ENCODE measurements around the gene ZG16B.

The ZG16B gene

GRCh38 chr16:2854700-2855309 is 24.7 kb downstream of the ZG16B start:
- DNase-seq (ENCODE audit: low read depth): peak; percentile 28
- no peak overlapping the region for H3K4me3 ChIP-seq (ENCODE audit: low read depth, low read length)
- TF ChIP-seq MYC (IDR thresholded peaks at IDR 0.05; ENCODE audit: low read depth, low read length) (no peak), POLR2A (IDR thresholded peaks at IDR 0.05; ENCODE audit: extremely low read depth, insufficient read length) (no peak), MAX (IDR thresholded peaks at IDR 0.05; ENCODE audit: low read depth, low read length) (no peak)
- TF ChIP-seq, protein P1, sequence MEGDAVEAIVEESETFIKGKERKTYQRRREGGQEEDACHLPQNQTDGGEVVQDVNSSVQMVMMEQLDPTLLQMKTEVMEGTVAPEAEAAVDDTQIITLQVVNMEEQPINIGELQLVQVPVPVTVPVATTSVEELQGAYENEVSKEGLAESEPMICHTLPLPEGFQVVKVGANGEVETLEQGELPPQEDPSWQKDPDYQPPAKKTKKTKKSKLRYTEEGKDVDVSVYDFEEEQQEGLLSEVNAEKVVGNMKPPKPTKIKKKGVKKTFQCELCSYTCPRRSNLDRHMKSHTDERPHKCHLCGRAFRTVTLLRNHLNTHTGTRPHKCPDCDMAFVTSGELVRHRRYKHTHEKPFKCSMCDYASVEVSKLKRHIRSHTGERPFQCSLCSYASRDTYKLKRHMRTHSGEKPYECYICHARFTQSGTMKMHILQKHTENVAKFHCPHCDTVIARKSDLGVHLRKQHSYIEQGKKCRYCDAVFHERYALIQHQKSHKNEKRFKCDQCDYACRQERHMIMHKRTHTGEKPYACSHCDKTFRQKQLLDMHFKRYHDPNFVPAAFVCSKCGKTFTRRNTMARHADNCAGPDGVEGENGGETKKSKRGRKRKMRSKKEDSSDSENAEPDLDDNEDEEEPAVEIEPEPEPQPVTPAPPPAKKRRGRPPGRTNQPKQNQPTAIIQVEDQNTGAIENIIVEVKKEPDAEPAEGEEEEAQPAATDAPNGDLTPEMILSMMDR (IDR thresholded peaks at IDR 0.05; ENCODE audit: low read depth, low read length): peak; percentile 68

DNA sequence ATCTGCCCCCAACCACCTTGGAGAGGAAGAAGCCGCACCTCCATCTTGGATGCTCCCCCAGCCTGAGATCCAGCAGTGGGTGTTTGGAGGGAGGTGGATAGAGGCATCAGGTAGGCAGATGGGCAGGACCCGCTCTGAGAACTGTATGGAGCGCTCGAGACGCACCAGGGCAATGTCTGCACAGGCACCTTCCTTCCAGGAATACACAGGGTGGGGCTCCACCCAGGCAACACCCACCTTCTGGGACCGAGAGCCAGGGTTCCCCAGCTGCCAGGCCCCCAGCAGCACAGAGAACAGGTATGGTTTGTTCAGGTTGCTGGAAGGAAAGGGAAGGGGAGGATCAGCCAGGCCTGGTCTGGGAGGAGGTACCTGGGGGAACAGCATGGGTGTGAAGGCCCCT is 25.4 kb downstream of the ZG16B start:
- no peak for DNase-seq (ENCODE audit: low read depth)
- TF ChIP-seq MAX (IDR thresholded peaks at IDR 0.05; ENCODE audit: low read depth, low read length) (no peak), MYC (IDR thresholded peaks at IDR 0.05; ENCODE audit: low read depth, low read length) (no peak)

DNA sequence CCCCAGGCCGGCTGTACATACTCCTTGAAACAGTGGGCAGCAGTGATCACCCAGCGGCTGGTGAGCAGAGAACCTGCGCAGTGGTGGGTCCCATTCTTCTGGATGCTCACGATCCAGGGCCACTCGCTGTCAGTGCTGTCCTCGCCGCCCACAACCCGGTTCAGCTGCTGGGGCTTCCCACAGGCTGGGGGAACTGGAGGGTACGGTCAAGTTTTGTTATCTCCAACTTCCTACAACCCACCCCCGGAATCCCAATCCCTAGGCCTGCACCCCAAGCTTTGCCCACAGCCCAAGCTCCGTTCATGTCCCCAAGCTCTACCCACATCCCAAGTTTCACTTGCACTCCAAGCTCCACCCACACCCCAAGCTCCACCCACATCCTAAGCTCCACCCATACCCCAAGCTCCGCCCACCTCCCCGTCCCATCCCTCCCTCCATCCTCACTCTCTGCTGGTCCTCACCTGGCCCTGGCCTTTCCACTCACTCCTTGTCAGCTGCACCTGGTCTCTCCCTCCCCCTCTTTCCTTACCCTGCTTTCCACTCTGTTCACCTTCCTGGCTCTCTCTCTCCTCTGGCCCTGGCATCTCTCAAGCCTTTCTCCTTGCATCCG is 26.1 kb downstream of the ZG16B start:
- TF ChIP-seq MAX (IDR thresholded peaks at IDR 0.05; ENCODE audit: low read depth, low read length) (no peak), POLR2A (IDR thresholded peaks at IDR 0.05; ENCODE audit: extremely low read depth, insufficient read length) (no peak)
- no peak for DNase-seq (ENCODE audit: low read depth)
- H3K4me3 ChIP-seq (ENCODE audit: low read depth, low read length): no peak overlapping the region

More for the DNA sequence above, 25.4 kb downstream of the ZG16B start:
- no peak overlapping the region for H3K4me3 ChIP-seq (ENCODE audit: low read depth, low read length)

GRCh38 chr16:2856686-2857450 is 26.8 kb downstream of the ZG16B start:
- H3K4me3 ChIP-seq (ENCODE audit: low read depth, low read length): no peak overlapping the region
- no peak for TF ChIP-seq POLR2A (IDR thresholded peaks at IDR 0.05; ENCODE audit: extremely low read depth, insufficient read length)
- TF ChIP-seq MYC (IDR thresholded peaks at IDR 0.05; ENCODE audit: low read depth, low read length): no peak
- no peak for TF ChIP-seq MAX (IDR thresholded peaks at IDR 0.05; ENCODE audit: low read depth, low read length)
- TF ChIP-seq, protein P1 (IDR thresholded peaks at IDR 0.05; ENCODE audit: low read depth, low read length): no peak
- DNase-seq (ENCODE audit: low read depth): no peak

DNA sequence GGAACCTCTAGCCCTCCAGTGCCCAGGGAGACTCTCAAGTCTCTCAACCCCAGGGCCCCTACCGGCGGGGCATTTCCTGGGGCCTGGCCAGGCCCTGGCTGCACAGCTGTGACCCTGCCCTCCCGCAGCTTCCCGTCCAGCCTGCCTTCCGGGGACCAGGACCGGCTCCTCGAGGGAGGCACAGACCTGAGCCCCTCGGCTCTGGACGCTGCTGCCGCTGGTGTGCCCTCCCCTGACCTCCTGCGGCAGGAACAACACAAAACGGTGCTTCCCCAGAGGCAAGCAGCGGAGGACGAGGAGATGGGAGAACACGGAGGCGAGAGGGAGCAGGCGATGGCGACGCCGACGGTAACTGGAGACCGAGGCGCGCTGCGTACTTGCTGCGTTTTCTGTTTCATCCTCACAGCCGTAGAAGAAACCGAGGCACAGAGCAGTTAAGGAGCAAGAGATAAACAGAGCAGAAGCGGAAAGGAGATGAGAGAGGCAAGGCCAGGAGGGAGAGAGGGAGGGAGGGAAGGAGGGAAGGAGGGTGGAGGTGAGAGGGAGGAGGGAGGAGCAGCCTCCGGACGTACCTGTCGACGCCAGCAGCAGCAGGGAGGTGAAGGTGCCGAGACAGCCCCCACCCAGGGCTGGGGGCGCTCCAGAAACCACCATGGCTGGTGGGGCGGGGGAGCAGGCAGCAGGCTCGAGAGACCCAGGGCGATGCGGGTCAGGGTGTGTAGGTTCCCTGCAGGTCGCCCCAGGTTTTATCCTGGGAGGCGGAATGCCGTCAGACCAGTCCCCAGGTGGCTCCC is 27.5 kb downstream of the ZG16B start, which contains the start of gene PRSS22:
TSS of gene PRSS22 (minus strand) at position 720 of the 794 bp plus-strand sequence. CDS start at position 654, 66 bp downstream.
- H3K4me3 ChIP-seq (ENCODE audit: low read depth, low read length): no peak within 1 kb of the TSS
- DNase-seq (ENCODE audit: low read depth): no peak

More for the DNA sequence above, 27.5 kb downstream of the ZG16B start, which contains the start of gene PRSS22:
- TF ChIP-seq POLR2A (IDR thresholded peaks at IDR 0.05; ENCODE audit: extremely low read depth, insufficient read length) (no peak), MAX (IDR thresholded peaks at IDR 0.05; ENCODE audit: low read depth, low read length) (no peak), MYC (IDR thresholded peaks at IDR 0.05; ENCODE audit: low read depth, low read length) (no peak)
- TF ChIP-seq, protein P1 (IDR thresholded peaks at IDR 0.05; ENCODE audit: low read depth, low read length): no peak
